Measurements from ENCODE around the gene SLC22A16.

DNA sequence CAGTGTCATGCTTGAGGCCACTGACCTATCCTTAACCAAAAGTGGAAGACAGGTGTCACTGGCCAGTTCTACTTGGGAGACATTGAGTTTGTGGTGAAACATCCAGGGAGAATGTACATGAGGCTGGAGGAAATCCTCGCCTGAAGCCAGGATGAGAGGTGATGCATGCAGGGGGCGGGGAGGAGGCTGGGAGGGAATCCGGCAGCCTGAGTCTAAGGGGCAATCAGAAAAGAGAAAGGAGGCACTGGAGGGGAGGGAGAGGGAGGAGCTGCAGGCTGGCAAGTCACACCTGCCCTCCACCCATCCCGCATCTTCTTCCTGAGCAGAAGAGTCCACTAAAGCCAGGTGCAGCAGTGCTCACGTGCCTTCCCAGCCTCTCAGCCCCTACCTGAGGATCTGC is 46.2 kb downstream of the SLC22A16 start:
- no peak for TF ChIP-seq GABPA (IDR thresholded peaks at IDR 0.05 in 1 of 2, conservative IDR thresholded peaks at IDR 0.05 in 1 of 2)
- TF ChIP-seq, protein P1, sequence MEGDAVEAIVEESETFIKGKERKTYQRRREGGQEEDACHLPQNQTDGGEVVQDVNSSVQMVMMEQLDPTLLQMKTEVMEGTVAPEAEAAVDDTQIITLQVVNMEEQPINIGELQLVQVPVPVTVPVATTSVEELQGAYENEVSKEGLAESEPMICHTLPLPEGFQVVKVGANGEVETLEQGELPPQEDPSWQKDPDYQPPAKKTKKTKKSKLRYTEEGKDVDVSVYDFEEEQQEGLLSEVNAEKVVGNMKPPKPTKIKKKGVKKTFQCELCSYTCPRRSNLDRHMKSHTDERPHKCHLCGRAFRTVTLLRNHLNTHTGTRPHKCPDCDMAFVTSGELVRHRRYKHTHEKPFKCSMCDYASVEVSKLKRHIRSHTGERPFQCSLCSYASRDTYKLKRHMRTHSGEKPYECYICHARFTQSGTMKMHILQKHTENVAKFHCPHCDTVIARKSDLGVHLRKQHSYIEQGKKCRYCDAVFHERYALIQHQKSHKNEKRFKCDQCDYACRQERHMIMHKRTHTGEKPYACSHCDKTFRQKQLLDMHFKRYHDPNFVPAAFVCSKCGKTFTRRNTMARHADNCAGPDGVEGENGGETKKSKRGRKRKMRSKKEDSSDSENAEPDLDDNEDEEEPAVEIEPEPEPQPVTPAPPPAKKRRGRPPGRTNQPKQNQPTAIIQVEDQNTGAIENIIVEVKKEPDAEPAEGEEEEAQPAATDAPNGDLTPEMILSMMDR (IDR thresholded peaks at IDR 0.05; ENCODE audit: low read depth, low read length, missing input control), result no peak
- TF ChIP-seq, protein P2, sequence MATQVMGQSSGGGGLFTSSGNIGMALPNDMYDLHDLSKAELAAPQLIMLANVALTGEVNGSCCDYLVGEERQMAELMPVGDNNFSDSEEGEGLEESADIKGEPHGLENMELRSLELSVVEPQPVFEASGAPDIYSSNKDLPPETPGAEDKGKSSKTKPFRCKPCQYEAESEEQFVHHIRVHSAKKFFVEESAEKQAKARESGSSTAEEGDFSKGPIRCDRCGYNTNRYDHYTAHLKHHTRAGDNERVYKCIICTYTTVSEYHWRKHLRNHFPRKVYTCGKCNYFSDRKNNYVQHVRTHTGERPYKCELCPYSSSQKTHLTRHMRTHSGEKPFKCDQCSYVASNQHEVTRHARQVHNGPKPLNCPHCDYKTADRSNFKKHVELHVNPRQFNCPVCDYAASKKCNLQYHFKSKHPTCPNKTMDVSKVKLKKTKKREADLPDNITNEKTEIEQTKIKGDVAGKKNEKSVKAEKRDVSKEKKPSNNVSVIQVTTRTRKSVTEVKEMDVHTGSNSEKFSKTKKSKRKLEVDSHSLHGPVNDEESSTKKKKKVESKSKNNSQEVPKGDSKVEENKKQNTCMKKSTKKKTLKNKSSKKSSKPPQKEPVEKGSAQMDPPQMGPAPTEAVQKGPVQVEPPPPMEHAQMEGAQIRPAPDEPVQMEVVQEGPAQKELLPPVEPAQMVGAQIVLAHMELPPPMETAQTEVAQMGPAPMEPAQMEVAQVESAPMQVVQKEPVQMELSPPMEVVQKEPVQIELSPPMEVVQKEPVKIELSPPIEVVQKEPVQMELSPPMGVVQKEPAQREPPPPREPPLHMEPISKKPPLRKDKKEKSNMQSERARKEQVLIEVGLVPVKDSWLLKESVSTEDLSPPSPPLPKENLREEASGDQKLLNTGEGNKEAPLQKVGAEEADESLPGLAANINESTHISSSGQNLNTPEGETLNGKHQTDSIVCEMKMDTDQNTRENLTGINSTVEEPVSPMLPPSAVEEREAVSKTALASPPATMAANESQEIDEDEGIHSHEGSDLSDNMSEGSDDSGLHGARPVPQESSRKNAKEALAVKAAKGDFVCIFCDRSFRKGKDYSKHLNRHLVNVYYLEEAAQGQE (IDR thresholded peaks at IDR 0.05), result no peak
- TF ChIP-seq HNF4G (IDR thresholded peaks at IDR 0.05), result no peak
- TF ChIP-seq, protein P3, sequence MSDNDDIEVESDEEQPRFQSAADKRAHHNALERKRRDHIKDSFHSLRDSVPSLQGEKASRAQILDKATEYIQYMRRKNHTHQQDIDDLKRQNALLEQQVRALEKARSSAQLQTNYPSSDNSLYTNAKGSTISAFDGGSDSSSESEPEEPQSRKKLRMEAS (IDR thresholded peaks at IDR 0.05), result no peak
- no peak for TF ChIP-seq EGR1 (IDR thresholded peaks at IDR 0.05; ENCODE audit: low read depth in 2 of 2)
- TF ChIP-seq JUND (IDR thresholded peaks at IDR 0.05), result no peak
- no peak for TF ChIP-seq TAF1 (conservative IDR thresholded peaks at IDR 0.05)
- TF ChIP-seq NR2F2 (IDR thresholded peaks at IDR 0.05), result no peak
